GM19099 (cell line): ENCODE measurements around the gene CNNM3.

ENCODE experiments used
- POLR2A ChIP-seq: IDR thresholded peaks from 3 replicates; pipeline ENCODE4 v1.6.1; 2011; ENCODE audit warnings: low read depth; ENCODE audit not compliant: insufficient read length; ENCODE audit errors: extremely low read depth

Gene CNNM3

GRCh38 chr2:96792772-96793749 is 23.0 kb upstream of the CNNM3 start:
- no peak for TF ChIP-seq POLR2A

GRCh38 chr2:96795076-96795475 is 21.0 kb upstream of the CNNM3 start:
- no peak for TF ChIP-seq POLR2A

GRCh38 chr2:96797066-96797625 is 18.9 kb upstream of the CNNM3 start:
- TF ChIP-seq POLR2A = no peak

GRCh38 chr2:96798733-96799622 is 17.1 kb upstream of the CNNM3 start:
- TF ChIP-seq POLR2A = no peak

GRCh38 chr2:96799623-96799935 is 16.5 kb upstream of the CNNM3 start:
- TF ChIP-seq POLR2A = no peak

GRCh38 chr2:96800061-96801004 is 15.7 kb upstream of the CNNM3 start:
- no peak for TF ChIP-seq POLR2A

- no peak for TF ChIP-seq POLR2A
Measured at GRCh38 chr2:96801005-96801785, 14.9 kb upstream of the CNNM3 start.

- no peak for TF ChIP-seq POLR2A
Measured at GRCh38 chr2:96801786-96802595, 14.1 kb upstream of the CNNM3 start.

- TF ChIP-seq POLR2A = no peak
Measured at GRCh38 chr2:96802721-96803120, 13.3 kb upstream of the CNNM3 start.

GRCh38 chr2:96804986-96805385 is 11.1 kb upstream of the CNNM3 start:
- no peak for TF ChIP-seq POLR2A

- TF ChIP-seq POLR2A = peak; percentile 32
Measured at GRCh38 chr2:96806468-96807126, 9.5 kb upstream of the CNNM3 start.

GRCh38 chr2:96807127-96807471 is 9.0 kb upstream of the CNNM3 start:
- no peak for TF ChIP-seq POLR2A
